OCI-LY1 (cell line): ENCODE measurements around the gene MID2.

Experiments
- H2AFZ ChIP-seq: fragments of 200-600 bp; sonication (generic), shearing (Covaris generic); 2 replicates; pipeline ENCODE4 v1.6.0; 2014; ENCODE audit warnings: antibody characterized with exemption, mild to moderate bottlenecking, low read length
- H3F3A ChIP-seq: fragments of 200-600 bp; sonication (generic), shearing (Covaris generic); 2 replicates; pipeline ENCODE4 v1.6.0; 2014; ENCODE audit warnings: mild to moderate bottlenecking, antibody characterized with exemption, low read length, moderate library complexity; ENCODE audit not compliant: insufficient read depth
- H3K27ac ChIP-seq: fragments of 200-600 bp; sonication (generic); 2 replicates; pipeline ENCODE4 v1.5.1; 2014; ENCODE audit warnings: low read length, mixed run types, mild to moderate bottlenecking, low read depth; ENCODE audit not compliant: poor library complexity, severe bottlenecking
- H3K27me3 ChIP-seq: fragments of 200-600 bp; sonication (generic); 2 replicates; pipeline ENCODE4 v1.6.0; 2014; ENCODE audit warnings: antibody characterized with exemption, mild to moderate bottlenecking, low read length, moderate library complexity; ENCODE audit not compliant: insufficient read depth
- H3K36me3 ChIP-seq: fragments of 200-600 bp; sonication (generic); 2 replicates; pipeline ENCODE4 v1.6.1; 2014; ENCODE audit warnings: mild to moderate bottlenecking, antibody characterized with exemption, low read length, moderate library complexity, mixed read lengths; ENCODE audit not compliant: insufficient read depth
- H3K4me1 ChIP-seq: fragments of 200-600 bp; sonication (generic); 2 replicates; pipeline ENCODE4 v1.5.1; 2014; ENCODE audit warnings: mild to moderate bottlenecking, low read length, moderate library complexity; ENCODE audit not compliant: insufficient read depth, severe bottlenecking
- H3K4me2 ChIP-seq: fragments of 200-600 bp; sonication (generic), shearing (Covaris generic); 2 replicates; pipeline ENCODE4 v1.6.1; 2014; ENCODE audit warnings: low read length
- H3K4me3 ChIP-seq: fragments of 200-600 bp; sonication (generic); 2 replicates; pipeline ENCODE4 v1.5.1; 2014; ENCODE audit warnings: low read length, low read depth, mild to moderate bottlenecking, mixed read lengths; ENCODE audit not compliant: poor library complexity, severe bottlenecking
- H3K79me2 ChIP-seq: fragments of 200-600 bp; shearing (Covaris generic); 2 replicates; pipeline ENCODE4 v1.6.1; 2016; ENCODE audit warnings: mixed run types, low read length, mixed read lengths; ENCODE audit not compliant: insufficient read depth
- H3K9ac ChIP-seq: fragments of 200-600 bp; sonication (generic), shearing (Covaris generic); 2 replicates; pipeline ENCODE4 v1.6.1; 2014; ENCODE audit warnings: mild to moderate bottlenecking, low read length, mixed read lengths
- H3K9me2 ChIP-seq: fragments of 200-600 bp; sonication (generic), shearing (Covaris generic); 2 replicates; pipeline ENCODE4 v1.6.1; 2014; ENCODE audit warnings: low read depth, mild to moderate bottlenecking, low read length, mixed read lengths
- H3K9me3 ChIP-seq: fragments of 200-600 bp; shearing (Covaris generic); 2 replicates; pipeline ENCODE4 v1.6.1; 2014; ENCODE audit warnings: low read length, mixed read lengths
- H4K20me1 ChIP-seq: fragments of 200-600 bp; sonication (generic), shearing (Covaris generic); 2 replicates; pipeline ENCODE4 v1.6.0; 2016; ENCODE audit warnings: mild to moderate bottlenecking, low read length; ENCODE audit not compliant: insufficient read depth
- CTCF ChIP-seq: fragments of 200-600 bp; sonication (generic), shearing (Covaris generic); IDR thresholded peaks from 2 replicates; pipeline ENCODE4 v1.5.1; 2017; ENCODE audit warnings: mild to moderate bottlenecking, antibody characterized with exemption, low read length, moderate library complexity, mixed read lengths
- EZH2 ChIP-seq: fragments of 200-600 bp; sonication (generic), shearing (Covaris generic); IDR thresholded peaks from 2 replicates; pipeline ENCODE4 v1.8.0; 2017; ENCODE audit warnings: borderline replicate concordance, mixed run types, mild to moderate bottlenecking, antibody characterized with exemption, low read length, moderate library complexity, mixed read lengths

Gene MID2

GRCh38 chrX:107827852-107828251, 2.2 kb downstream of the MID2 start:
- Histone ChIP-seq H3K27ac (no peak overlapping the region), H3K9me2 (no peaks in the 10 kb centered on the region), H3K4me2 (no peak overlapping the region), H4K20me1 (no peaks in the 10 kb centered on the region), H3K4me1 (no peaks in the 10 kb centered on the region), H3K79me2 (no peaks in the 10 kb centered on the region), H3K36me3 (no peaks in the 10 kb centered on the region), H3K9me3 (no peaks in the 10 kb centered on the region), H3K27me3 (no peaks in the 10 kb centered on the region), H3K4me3 (no peak overlapping the region), H3K9ac (no peak overlapping the region), H2AFZ (no peak overlapping the region), H3F3A (no peaks in the 10 kb centered on the region)
- TF ChIP-seq CTCF = no peak
- TF ChIP-seq EZH2 = no peak

GRCh38 chrX:107829878-107830277, 4.2 kb downstream of the MID2 start:
- Histone ChIP-seq H3K36me3 (no peaks in the 10 kb centered on the region), H3K4me3 (no peak overlapping the region), H3K9me2 (no peaks in the 10 kb centered on the region), H3K79me2 (no peaks in the 10 kb centered on the region), H3K9me3 (no peaks in the 10 kb centered on the region), H3F3A (no peaks in the 10 kb centered on the region), H3K27me3 (no peaks in the 10 kb centered on the region), H3K9ac (no peak overlapping the region), H2AFZ (no peak overlapping the region), H4K20me1 (no peaks in the 10 kb centered on the region), H3K4me1 (no peaks in the 10 kb centered on the region), H3K27ac (no peak overlapping the region), H3K4me2 (no peak overlapping the region)
- TF ChIP-seq EZH2 (no peak), CTCF (no peak)

GRCh38 chrX:107831071-107831730, 5.5 kb downstream of the MID2 start:
- TF ChIP-seq EZH2 (no peak), CTCF (no peak)
- Histone ChIP-seq H4K20me1 (no peaks in the 10 kb centered on the region), H3K27ac (no peak overlapping the region), H3K9me3 (no peaks in the 10 kb centered on the region), H2AFZ (no peak overlapping the region), H3K9me2 (no peaks in the 10 kb centered on the region), H3K27me3 (no peaks in the 10 kb centered on the region), H3K4me3 (no peak overlapping the region), H3K36me3 (no peaks in the 10 kb centered on the region), H3K9ac (no peak overlapping the region), H3K4me1 (no peaks in the 10 kb centered on the region), H3F3A (no peaks in the 10 kb centered on the region), H3K4me2 (no peak overlapping the region), H3K79me2 (no peaks in the 10 kb centered on the region)
